HCT116 (cell line): ENCODE results near the gene WDR70. TPM values are rescaled to one million over a fixed set of nuclear protein-coding genes. Genes with fewer than 3 reads are reported as not detected.
"Not testable (repeated sequence)": the region's sequence is repeated elsewhere in the genome, so short reads cannot be mapped to it uniquely, and the experiment has no call there.

Experiments
- ATAC-seq: fragments of 200-7000 bp; cut with Tn5 transposase; 2 replicates; pipeline ENCODE4 v1.9.1; 2020; ENCODE audit warnings: mild to moderate bottlenecking, moderate library complexity
- BruUV-seq: library from RNA; stranded (reverse); fragments of 400-500 nt; replicated peaks from 2 replicates; lab custom pipeline; 2021; lab: Mats Ljungman, UMichigan
- CTCF ChIA-PET: fragments of 300-600 bp; sonication (Branson Sonifier 250); formaldehyde crosslinking; loops from one replicate; lab custom pipeline; 2021; ENCODE audit warnings: antibody characterized with exemption; lab: Charles Lee
- POLR2A ChIA-PET: fragments of 300-600, 350-600 bp; sonication (Branson Sonifier 250); formaldehyde crosslinking; loops from one replicate; lab custom pipeline; 2021; ENCODE audit warnings: antibody characterized with exemption; lab: Charles Lee
- RAD21 ChIA-PET, 2 experiments: fragments of 300-600 bp; sonication (Branson Sonifier 250); formaldehyde crosslinking; loops; one replicate each; lab custom pipeline; 2023; ENCODE audit warnings: low total read pairs in 2 of 2; ENCODE audit not compliant: uncharacterized antibody in 2 of 2, unreplicated experiment in 2 of 2, low non-redundant PET in 1 of 2; lab: Charles Lee
- DNase-seq: peaks from one replicate; pipeline ENCODE4 v3.0.0-alpha.2; 2010; ENCODE audit warnings: low read depth, low spot score
- H2AFZ ChIP-seq: fragments of 200-600 bp; shearing (Covaris generic), sonication (generic); 2 replicates; pipeline ENCODE4 v1.6.1; 2017; ENCODE audit warnings: low read depth, mixed run types, mixed read lengths, antibody characterized with exemption, low read length; ENCODE audit not compliant: poor library complexity, severe bottlenecking
- H3K27ac ChIP-seq: 2 replicates; pipeline ENCODE4 v1.5.1; 2012; ENCODE audit warnings: low read depth, low read length
- H3K27me3 ChIP-seq: fragments of 200-600 bp; sonication (generic); 2 replicates; pipeline ENCODE4 v1.6.1; 2016; ENCODE audit warnings: mixed run types, low read length, mixed read lengths; ENCODE audit not compliant: insufficient read depth
- H3K36me3 ChIP-seq, 2 experiments: fragments of 200-500 bp in 1 of 2; fragments of 200-600 bp in 1 of 2; sonication (Bioruptor generic) in 1 of 2; sonication (generic) in 1 of 2; 2 replicates each; pipeline versions ENCODE4 v1.5.1 to v1.6.1; 2014 to 2016; ENCODE audit warnings: low read length in 2 of 2, inconsistent platforms in 1 of 2, mixed read lengths in 1 of 2, mixed run types in 1 of 2; ENCODE audit not compliant: insufficient read depth in 2 of 2, control insufficient read depth in 1 of 2
- H3K4me1 ChIP-seq, 2 experiments: fragments of 200-600 bp in 1 of 2; sonication (generic) in 1 of 2; 2 replicates each; pipeline versions ENCODE4 v1.5.1 to v1.6.1; 2012 to 2017; ENCODE audit warnings: low read length in 2 of 2, inconsistent platforms in 1 of 2, mild to moderate bottlenecking in 1 of 2, mixed read lengths in 1 of 2, mixed run types in 1 of 2, moderate library complexity in 1 of 2; ENCODE audit not compliant: insufficient read depth in 2 of 2, control insufficient read depth in 1 of 2
- H3K4me2 ChIP-seq: fragments of 200-600 bp; sonication (generic); 2 replicates; pipeline ENCODE4 v1.6.1; 2017; ENCODE audit warnings: mixed run types, low read length, mixed read lengths
- H3K4me3 ChIP-seq, 2 experiments: fragments of 200-600 bp in 1 of 2; sonication (generic) in 1 of 2; replicated peaks in 1 of 2; 2 replicates each; pipeline ENCODE4 v1.5.1; 2011 to 2016; ENCODE audit warnings: low read length in 2 of 2, control low read depth in 1 of 2, low read depth in 1 of 2, mild to moderate bottlenecking in 1 of 2, mixed read lengths in 1 of 2, mixed run types in 1 of 2
- H3K79me2 ChIP-seq: fragments of 200-600 bp; sonication (generic); 2 replicates; pipeline ENCODE4 v1.6.1; 2017; ENCODE audit warnings: mild to moderate bottlenecking, mixed run types, low read length, moderate library complexity, mixed read lengths; ENCODE audit not compliant: insufficient read depth
- H3K9ac ChIP-seq: fragments of 200-600 bp; sonication (generic); 2 replicates; pipeline ENCODE4 v1.6.1; 2016; ENCODE audit warnings: low read length, mixed read lengths
- H3K9me2 ChIP-seq: fragments of 200-600 bp; sonication (generic), shearing (Covaris generic); 2 replicates; pipeline ENCODE4 v1.6.1; 2017; ENCODE audit warnings: mixed run types, mild to moderate bottlenecking, moderate library complexity; ENCODE audit not compliant: insufficient read depth
- H3K9me3 ChIP-seq, 2 experiments: fragments of 200-500 bp in 1 of 2; fragments of 200-600 bp in 1 of 2; sonication (Bioruptor generic) in 1 of 2; sonication (generic) in 1 of 2; 2 replicates each; pipeline ENCODE4 v1.6.1; 2014 to 2017; ENCODE audit warnings: low read length in 2 of 2, mixed read lengths in 2 of 2, inconsistent platforms in 1 of 2, low read depth in 1 of 2, mild to moderate bottlenecking in 1 of 2, mixed run types in 1 of 2, moderate library complexity in 1 of 2; ENCODE audit not compliant: control insufficient read depth in 1 of 2, insufficient read depth in 1 of 2
- H4K20me1 ChIP-seq: fragments of 200-600 bp; sonication (generic), shearing (Covaris generic); 2 replicates; pipeline ENCODE4 v1.6.1; 2017; ENCODE audit warnings: mixed run types, mild to moderate bottlenecking, moderate library complexity; ENCODE audit not compliant: insufficient read depth
- intact Hi-C: fragments of 100-400 bp; cut with micrococcal nuclease; formaldehyde crosslinking; loops from 2 replicates; pipeline ENCODE4 v1.10.0; 2022
- total RNA-seq: library from RNA; stranded (reverse); gene quantifications from one replicate; pipeline ENCODE4 v1.2.1, GENCODE V29; 2021; ENCODE audit not compliant: unreplicated experiment

Gene WDR70
- total RNA-seq, 1 experiment from 2014 or later: 31.1 TPM

DNA sequence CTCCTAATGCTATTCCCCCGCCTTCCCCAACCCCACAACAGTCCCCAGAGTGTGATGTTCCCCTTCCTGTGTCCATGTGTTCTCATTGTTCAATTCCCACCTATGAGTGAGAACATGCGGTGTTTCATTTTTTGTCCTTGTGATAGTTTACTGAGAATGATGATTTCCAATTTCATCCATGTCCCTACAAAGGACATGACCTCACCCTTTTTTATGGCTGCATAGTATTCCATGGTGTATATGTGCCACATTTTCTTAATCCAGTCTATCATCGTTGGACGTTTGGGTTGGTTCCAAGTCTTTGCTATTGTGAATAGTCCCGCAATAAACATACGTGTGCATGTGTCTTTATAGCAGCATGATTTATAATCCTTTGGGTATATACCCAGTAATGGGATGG, 295.2 kb downstream of the WDR70 start:
- H3K4me2 ChIP-seq, DNase-seq, H4K20me1 ChIP-seq, H3K9me2 ChIP-seq, ATAC-seq, H3K79me2 ChIP-seq, H3K27me3 ChIP-seq, BruUV-seq, H3K27ac ChIP-seq, POLR2A ChIA-PET, CTCF ChIA-PET, H3K4me3 ChIP-seq, H3K4me1 ChIP-seq, H3K9me3 ChIP-seq, RAD21 ChIA-PET, H3K36me3 ChIP-seq, H2AFZ ChIP-seq, H3K9ac ChIP-seq, intact Hi-C loops: not testable (repeated sequence)

GRCh38 chr5:37679326-37679725, 300.2 kb downstream of the WDR70 start:
- H3K4me1 ChIP-seq, H3K79me2 ChIP-seq, H2AFZ ChIP-seq, H3K36me3 ChIP-seq, H3K4me3 ChIP-seq, RAD21 ChIA-PET, CTCF ChIA-PET, POLR2A ChIA-PET, ATAC-seq, H3K4me2 ChIP-seq, H3K9me3 ChIP-seq, H3K27ac ChIP-seq, H4K20me1 ChIP-seq, intact Hi-C loops, H3K9me2 ChIP-seq, DNase-seq, H3K9ac ChIP-seq, BruUV-seq, H3K27me3 ChIP-seq: not testable (repeated sequence)

- H3K9me2 ChIP-seq, H3K4me1 ChIP-seq, POLR2A ChIA-PET, BruUV-seq, H3K27me3 ChIP-seq, CTCF ChIA-PET, H3K4me3 ChIP-seq, H3K79me2 ChIP-seq, H4K20me1 ChIP-seq, DNase-seq, H3K27ac ChIP-seq, H3K9ac ChIP-seq, RAD21 ChIA-PET, H3K9me3 ChIP-seq, ATAC-seq, H3K36me3 ChIP-seq, intact Hi-C loops, H2AFZ ChIP-seq, H3K4me2 ChIP-seq: not testable (repeated sequence)
Observed at GRCh38 chr5:37679903-37680302, 300.8 kb downstream of the WDR70 start.
